ENCODE measurements around the gene SLCO3A1.

Gene SLCO3A1

GRCh38 chr15:92166751-92167405, 313.4 kb downstream of the SLCO3A1 start:
- Histone ChIP-seq H3K4me3 (ENCODE audit: low read length) (no peak overlapping the region), H3K27ac (ENCODE audit: low read length) (no peak overlapping the region), H3K9me3 (ENCODE audit: insufficient read depth, low read depth, low read length) (no peaks in the 10 kb centered on the region), H3K4me1 (ENCODE audit: insufficient read depth, low read length) (peaks cover 31% of the 10 kb centered on the region), H3K27me3 (ENCODE audit: insufficient read depth, low read length) (no peaks in the 10 kb centered on the region), H3K36me3 (ENCODE audit: insufficient read depth, low read depth, low read length) (no peaks in the 10 kb centered on the region), H3K9ac (ENCODE audit: low read depth, low read length) (no peak overlapping the region)

GRCh38 chr15:92167451-92167850, 313.9 kb downstream of the SLCO3A1 start:
- no peaks in the 10 kb centered on the region for H3K27me3 ChIP-seq (ENCODE audit: insufficient read depth, low read length)
- no peaks in the 10 kb centered on the region for H3K36me3 ChIP-seq (ENCODE audit: insufficient read depth, low read depth, low read length)
- no peak overlapping the region for H3K27ac ChIP-seq (ENCODE audit: low read length)
- H3K4me3 ChIP-seq (ENCODE audit: low read length): no peak overlapping the region
- no peaks in the 10 kb centered on the region for H3K9me3 ChIP-seq (ENCODE audit: insufficient read depth, low read depth, low read length)
- no peak overlapping the region for H3K9ac ChIP-seq (ENCODE audit: low read depth, low read length)
- peaks cover 31% of the 10 kb centered on the region for H3K4me1 ChIP-seq (ENCODE audit: insufficient read depth, low read length)

DNA sequence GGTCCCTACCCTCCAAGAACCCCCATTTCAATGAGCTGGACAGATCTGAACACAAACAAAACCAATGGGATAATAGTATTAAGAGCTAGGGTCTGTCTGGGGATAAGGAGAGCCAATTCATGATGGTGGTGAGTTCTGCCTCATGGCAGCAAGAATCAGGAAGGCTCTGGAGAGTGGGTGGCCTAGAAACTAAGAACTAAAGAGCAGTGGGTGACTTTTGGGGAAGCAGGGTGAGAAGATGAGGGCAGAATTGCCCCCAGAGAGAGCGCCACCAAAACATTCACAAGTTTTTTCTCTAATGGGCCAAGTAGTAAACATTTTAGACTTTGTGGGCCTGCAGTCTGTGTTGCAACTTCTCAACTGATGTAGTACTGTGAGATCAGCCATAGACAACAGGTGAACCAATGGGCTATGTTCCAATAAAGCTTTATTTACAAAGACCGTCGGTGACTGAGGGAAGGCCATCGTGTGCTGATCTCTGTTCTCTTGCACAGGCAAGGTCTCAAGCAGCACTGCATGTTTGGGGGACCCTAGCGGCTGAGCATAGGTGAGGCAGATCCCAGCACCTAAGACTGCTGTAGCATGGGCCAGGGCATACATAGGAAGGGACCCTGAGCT, 314.7 kb downstream of the SLCO3A1 start:
- no peaks in the 10 kb centered on the region for H3K9me3 ChIP-seq (ENCODE audit: insufficient read depth, low read depth, low read length)
- no peaks in the 10 kb centered on the region for H3K27me3 ChIP-seq (ENCODE audit: insufficient read depth, low read length)
- H3K27ac ChIP-seq (ENCODE audit: low read length): no peak overlapping the region
- no peak overlapping the region for H3K4me3 ChIP-seq (ENCODE audit: low read length)
- no peak overlapping the region for H3K9ac ChIP-seq (ENCODE audit: low read depth, low read length)
- no peaks in the 10 kb centered on the region for H3K36me3 ChIP-seq (ENCODE audit: insufficient read depth, low read depth, low read length)
- H3K4me1 ChIP-seq (ENCODE audit: insufficient read depth, low read length): peaks cover 31% of the 10 kb centered on the region

- H3K4me3 ChIP-seq (ENCODE audit: low read length): no peak overlapping the region
- no peak overlapping the region for H3K27ac ChIP-seq (ENCODE audit: low read length)
- H3K4me1 ChIP-seq (ENCODE audit: insufficient read depth, low read length): peaks cover 7% of the 10 kb centered on the region
- no peaks in the 10 kb centered on the region for H3K36me3 ChIP-seq (ENCODE audit: insufficient read depth, low read depth, low read length)
- H3K9me3 ChIP-seq (ENCODE audit: insufficient read depth, low read depth, low read length): no peaks in the 10 kb centered on the region
- H3K27me3 ChIP-seq (ENCODE audit: insufficient read depth, low read length): no peaks in the 10 kb centered on the region
- H3K9ac ChIP-seq (ENCODE audit: low read depth, low read length): no peak overlapping the region
Measured at GRCh38 chr15:92170897-92171296, 317.4 kb downstream of the SLCO3A1 start.

DNA sequence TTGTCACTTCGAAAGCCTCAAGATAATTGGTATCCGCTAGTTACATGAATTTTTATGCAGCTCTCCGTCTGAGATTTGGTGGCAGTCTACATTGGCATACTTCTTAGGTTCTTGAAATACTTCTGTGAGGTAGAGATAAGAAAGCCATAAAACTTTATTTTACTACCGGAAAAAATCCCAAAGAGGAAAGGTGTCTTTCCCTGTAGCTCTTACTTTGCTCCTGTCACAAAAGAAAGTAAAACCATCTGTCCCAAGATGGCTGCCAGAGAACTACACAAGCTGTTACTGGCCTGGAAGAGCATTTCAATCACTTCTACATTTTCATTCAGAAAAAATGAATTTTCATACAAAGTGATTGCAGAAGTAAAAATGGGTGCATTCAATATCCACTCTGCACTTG, 325.4 kb downstream of the SLCO3A1 start:
- Histone ChIP-seq H3K36me3 (ENCODE audit: insufficient read depth, low read depth, low read length) (no peaks in the 10 kb centered on the region), H3K4me3 (ENCODE audit: low read length) (no peak overlapping the region), H3K9me3 (ENCODE audit: insufficient read depth, low read depth, low read length) (no peaks in the 10 kb centered on the region), H3K27me3 (ENCODE audit: insufficient read depth, low read length) (no peaks in the 10 kb centered on the region), H3K27ac (ENCODE audit: low read length) (no peak overlapping the region), H3K4me1 (ENCODE audit: insufficient read depth, low read length) (no peaks in the 10 kb centered on the region), H3K9ac (ENCODE audit: low read depth, low read length) (no peak overlapping the region)

- no peaks in the 10 kb centered on the region for H3K27me3 ChIP-seq (ENCODE audit: insufficient read depth, low read length)
- H3K9me3 ChIP-seq (ENCODE audit: insufficient read depth, low read depth, low read length): no peaks in the 10 kb centered on the region
- H3K4me1 ChIP-seq (ENCODE audit: insufficient read depth, low read length): no peaks in the 10 kb centered on the region
- H3K4me3 ChIP-seq (ENCODE audit: low read length): no peak overlapping the region
- no peaks in the 10 kb centered on the region for H3K36me3 ChIP-seq (ENCODE audit: insufficient read depth, low read depth, low read length)
- no peak overlapping the region for H3K9ac ChIP-seq (ENCODE audit: low read depth, low read length)
- no peak overlapping the region for H3K27ac ChIP-seq (ENCODE audit: low read length)
Measured at GRCh38 chr15:92184142-92184541, 330.6 kb downstream of the SLCO3A1 start.

- H3K27ac ChIP-seq (ENCODE audit: low read length): no peak overlapping the region
- H3K27me3 ChIP-seq (ENCODE audit: insufficient read depth, low read length): no peaks in the 10 kb centered on the region
- H3K36me3 ChIP-seq (ENCODE audit: insufficient read depth, low read depth, low read length): no peaks in the 10 kb centered on the region
Measured at GRCh38 chr15:92184679-92185230, 331.2 kb downstream of the SLCO3A1 start.

GRCh38 chr15:92187975-92188374, 334.5 kb downstream of the SLCO3A1 start:
- Histone ChIP-seq H3K9ac (ENCODE audit: low read depth, low read length) (no peak overlapping the region), H3K4me3 (ENCODE audit: low read length) (no peak overlapping the region)

More at GRCh38 chr15:92184679-92185230, 331.2 kb downstream of the SLCO3A1 start:
- no peak overlapping the region for H3K4me3 ChIP-seq (ENCODE audit: low read length)
- H3K9ac ChIP-seq (ENCODE audit: low read depth, low read length): no peak overlapping the region
- no peaks in the 10 kb centered on the region for H3K4me1 ChIP-seq (ENCODE audit: insufficient read depth, low read length)
- no peaks in the 10 kb centered on the region for H3K9me3 ChIP-seq (ENCODE audit: insufficient read depth, low read depth, low read length)

DNA sequence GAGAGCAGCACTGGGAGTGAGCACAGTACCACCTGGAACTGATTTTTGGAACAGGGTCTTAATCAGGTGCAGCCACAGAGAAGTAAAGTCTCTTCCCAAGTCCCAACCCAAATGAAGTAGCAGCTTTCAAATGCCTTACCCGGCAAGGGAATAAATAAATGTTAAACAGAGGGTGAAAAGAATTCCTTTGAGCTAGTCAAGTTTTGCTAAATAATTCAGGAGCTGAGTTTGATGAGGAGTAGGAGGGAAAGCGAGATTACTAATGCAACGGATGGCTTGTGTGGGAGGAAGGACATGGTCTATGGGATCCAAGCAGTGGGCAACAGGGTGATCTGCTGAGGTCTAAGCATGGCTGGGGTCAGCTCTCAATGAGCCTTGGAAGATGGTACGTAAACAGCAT, 335.7 kb downstream of the SLCO3A1 start:
- H3K9me3 ChIP-seq (ENCODE audit: insufficient read depth, low read depth, low read length): no peaks in the 10 kb centered on the region
- no peaks in the 10 kb centered on the region for H3K27me3 ChIP-seq (ENCODE audit: insufficient read depth, low read length)
- H3K36me3 ChIP-seq (ENCODE audit: insufficient read depth, low read depth, low read length): no peaks in the 10 kb centered on the region
- no peak overlapping the region for H3K4me3 ChIP-seq (ENCODE audit: low read length)
- no peak overlapping the region for H3K27ac ChIP-seq (ENCODE audit: low read length)
- no peaks in the 10 kb centered on the region for H3K4me1 ChIP-seq (ENCODE audit: insufficient read depth, low read length)
- no peak overlapping the region for H3K9ac ChIP-seq (ENCODE audit: low read depth, low read length)

More at GRCh38 chr15:92187975-92188374, 334.5 kb downstream of the SLCO3A1 start:
- no peaks in the 10 kb centered on the region for H3K9me3 ChIP-seq (ENCODE audit: insufficient read depth, low read depth, low read length)
- H3K36me3 ChIP-seq (ENCODE audit: insufficient read depth, low read depth, low read length): no peaks in the 10 kb centered on the region
- H3K4me1 ChIP-seq (ENCODE audit: insufficient read depth, low read length): no peaks in the 10 kb centered on the region
- H3K27me3 ChIP-seq (ENCODE audit: insufficient read depth, low read length): no peaks in the 10 kb centered on the region
- H3K27ac ChIP-seq (ENCODE audit: low read length): no peak overlapping the region

- Histone ChIP-seq H3K4me3 (ENCODE audit: low read length) (no peak overlapping the region), H3K36me3 (ENCODE audit: insufficient read depth, low read depth, low read length) (no peaks in the 10 kb centered on the region), H3K9ac (ENCODE audit: low read depth, low read length) (no peak overlapping the region), H3K27ac (ENCODE audit: low read length) (no peak overlapping the region), H3K4me1 (ENCODE audit: insufficient read depth, low read length) (no peaks in the 10 kb centered on the region), H3K9me3 (ENCODE audit: insufficient read depth, low read depth, low read length) (no peaks in the 10 kb centered on the region), H3K27me3 (ENCODE audit: insufficient read depth, low read length) (no peaks in the 10 kb centered on the region)
Measured at GRCh38 chr15:92195241-92195640, 341.7 kb downstream of the SLCO3A1 start.

- no peak overlapping the region for H3K9ac ChIP-seq (ENCODE audit: low read depth, low read length)
- H3K9me3 ChIP-seq (ENCODE audit: insufficient read depth, low read depth, low read length): no peaks in the 10 kb centered on the region
- no peak overlapping the region for H3K27ac ChIP-seq (ENCODE audit: low read length)
- no peak overlapping the region for H3K4me3 ChIP-seq (ENCODE audit: low read length)
- H3K27me3 ChIP-seq (ENCODE audit: insufficient read depth, low read length): no peaks in the 10 kb centered on the region
- no peaks in the 10 kb centered on the region for H3K4me1 ChIP-seq (ENCODE audit: insufficient read depth, low read length)
- no peaks in the 10 kb centered on the region for H3K36me3 ChIP-seq (ENCODE audit: insufficient read depth, low read depth, low read length)
Measured at GRCh38 chr15:92196342-92196741, 342.8 kb downstream of the SLCO3A1 start.

- no peak overlapping the region for H3K9ac ChIP-seq (ENCODE audit: low read depth, low read length)
- H3K9me3 ChIP-seq (ENCODE audit: insufficient read depth, low read depth, low read length): no peaks in the 10 kb centered on the region
- no peaks in the 10 kb centered on the region for H3K36me3 ChIP-seq (ENCODE audit: insufficient read depth, low read depth, low read length)
- H3K27me3 ChIP-seq (ENCODE audit: insufficient read depth, low read length): no peaks in the 10 kb centered on the region
- no peak overlapping the region for H3K4me3 ChIP-seq (ENCODE audit: low read length)
- H3K4me1 ChIP-seq (ENCODE audit: insufficient read depth, low read length): no peaks in the 10 kb centered on the region
- H3K27ac ChIP-seq (ENCODE audit: low read length): no peak overlapping the region
Measured at GRCh38 chr15:92197746-92198145, 344.2 kb downstream of the SLCO3A1 start.

Measured in iPS-20b (cell line).